ENCODE data around the gene CDYL. TPM values are rescaled to one million over a fixed set of nuclear protein-coding genes. Genes with fewer than 3 reads are reported as not detected.

Gene CDYL
- total and polyA plus RNA-seq, 2 of the 4 experiments (the other 2 are of a cell fraction): 14.2 to 92.1 TPM

- ChIA-PET CTCF (interaction anchor here (1.4 kb wide), 1 partner anchor 17 kb away, joined by 4 read pairs; no protein-coding TSS in a partner anchor), POLR2A (ENCODE audit: unreplicated experiment) (no interaction called here)
- Histone ChIP-seq H3K27ac (ENCODE audit: insufficient read depth, low read length) (no peak overlapping the region), H3K14ac (replicated peaks; ENCODE audit: low read depth, low read length) (no peak overlapping the region), H3K4me3 (ENCODE audit: insufficient read depth, low read depth, low read length) (no peak overlapping the region), H4K8ac (ENCODE audit: low read depth in 2 of 2, low read length in 2 of 2) (no peak overlapping the region), H2AFZ (replicated peaks; ENCODE audit: low read length, poor library complexity) (no peak overlapping the region), H2AK5ac (ENCODE audit: low read depth, low read length) (no peak overlapping the region), H4K91ac (ENCODE audit: insufficient read depth, low read depth, low read length) (no peak overlapping the region), H3K4me1 (ENCODE audit: control insufficient read depth, insufficient read depth, low read length) (peaks cover 5% of the 10 kb centered on the region; the same call in 1 of the 2 replicates), H3K4ac (ENCODE audit: low read depth, low read length) (no peak overlapping the region), H3K4me2 (ENCODE audit: low read depth, low read length) (no peak overlapping the region), H2BK120ac (ENCODE audit: low read depth, low read length) (no peak overlapping the region), H4K5ac (ENCODE audit: low read depth, low read length) (no peak overlapping the region), H3K79me1 (ENCODE audit: low read depth in 1 of 2, low read length in 2 of 2) (peaks cover 48 to 78% of the 10 kb centered on the region in 2 experiments), H2BK20ac (ENCODE audit: low read depth, low read length) (no peak overlapping the region), H3K18ac (ENCODE audit: low read depth, low read length) (no peak overlapping the region), H3K23ac (ENCODE audit: low read depth, low read length) (no peak overlapping the region), H3K9me3 (ENCODE audit: control insufficient read depth, insufficient read depth, low read length) (no peaks in the 10 kb centered on the region), H3K36me3 (ENCODE audit: control insufficient read depth, insufficient read depth, low read length) (peaks cover 1% of the 10 kb centered on the region; the same call in 1 of the 2 replicates), H3K27me3 (ENCODE audit: control insufficient read depth, insufficient read depth, low read length) (no peaks in the 10 kb centered on the region), H3K56ac (ENCODE audit: extremely low read depth, insufficient read depth, low read length) (no peak overlapping the region), H3K9me1 (ENCODE audit: insufficient read depth, low read length) (peaks cover 16% of the 10 kb centered on the region; the same call in 1 of the 2 replicates), H2BK15ac (ENCODE audit: low read depth, low read length) (no peak overlapping the region), H2AK9ac (replicated peaks; ENCODE audit: low read depth, low read length, poor library complexity) (no peak overlapping the region), H2BK5ac (ENCODE audit: low read depth, low read length, poor library complexity, severe bottlenecking) (no peak overlapping the region), H3K9ac (ENCODE audit: low read depth, low read length) (no peak overlapping the region), H4K20me1 (ENCODE audit: insufficient read depth, low read length) (peaks cover 78% of the 10 kb centered on the region)
- dilution Hi-C loops (cut with HindIII; ENCODE audit: low sequenced_read_pairs, unreplicated experiment) (no loop called here), in situ Hi-C loops (cut with MboI; ENCODE audit: low sequenced_read_pairs) (no loop called here), intact Hi-C loops (cut with micrococcal nuclease) (no loop called here)
- no peak for TF ChIP-seq NFE2L2 (IDR thresholded peaks at IDR 0.05; ENCODE audit: low read depth, low read length)
- TF ChIP-seq RCOR1 (IDR thresholded peaks at IDR 0.05; ENCODE audit: insufficient replicate concordance, low read length): no peak
- TF ChIP-seq USF2 (IDR thresholded peaks at IDR 0.05; ENCODE audit: low read depth, low read length): no peak
- ATAC-seq (ENCODE audit: low read depth) (no peak), DNase-seq (no peak)
- WGBS, 2 experiments (ENCODE audit: extremely low coverage in 2 of 2, insufficient read length in 1 of 2): no CpG with 5 or more reads among the region's 6 CpGs
- no TSS peak for BruUV-seq (replicated peaks)
Observed at GRCh38 chr6:4788482-4788881, 12.3 kb downstream of the CDYL start.

Measured in IMR-90 (cell line).